AG04449 (cell line): ENCODE results near the gene HSD17B2.

Experiments used
- CTCF ChIA-PET: fragments of 350-600 bp; formaldehyde crosslinking; extraction: SDS; loops from one replicate; lab custom pipeline; 2021; ENCODE audit warnings: antibody characterized with exemption; lab: Yijun Ruan, JAX
- POLR2A ChIA-PET: fragments of 400-600, 350-600 bp; formaldehyde crosslinking; extraction: SDS; loops from one replicate; lab custom pipeline; 2020; ENCODE audit warnings: antibody characterized with exemption, inconsistent platforms; lab: Yijun Ruan, JAX
- DNase-seq: peaks from one replicate; pipeline ENCODE4 v3.0.0-alpha.2; 2010; ENCODE audit warnings: low read depth, low spot score
- H3K4me3 ChIP-seq: 2 replicates; pipeline ENCODE4 v1.5.1; 2011; ENCODE audit warnings: low read depth, mild to moderate bottlenecking, control low read depth, low read length
- TF ChIP-seq, protein P1 (sequence below): IDR thresholded peaks from one replicate; pipeline ENCODE4 v1.5.1; 2011; ENCODE audit warnings: mild to moderate bottlenecking, moderate library complexity, low read length, control low read depth, inconsistent platforms; ENCODE audit not compliant: insufficient read depth; ENCODE audit errors: missing control alignments

HSD17B2 gene

DNA sequence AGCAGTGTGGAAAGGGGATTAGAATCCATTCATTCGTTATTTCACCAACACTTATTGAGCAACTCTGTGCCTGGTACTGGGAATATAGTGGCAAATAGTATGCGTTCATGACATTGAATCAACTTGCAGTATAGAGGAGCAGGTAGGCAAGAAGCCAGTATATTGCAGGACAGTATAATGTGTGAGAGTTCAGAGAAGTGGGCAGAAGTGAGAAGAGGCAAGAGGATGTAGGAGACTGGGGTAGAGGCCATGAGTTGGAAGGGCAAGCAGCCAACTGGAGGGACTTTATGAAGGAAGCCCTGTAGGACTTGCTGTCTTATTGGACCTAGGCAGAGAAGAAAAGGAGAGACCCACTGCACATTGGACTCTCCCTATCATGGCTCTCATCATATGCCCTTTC, 12.3 kb downstream of the HSD17B2 start:
- no peak for DNase-seq
- no peak overlapping the region for H3K4me3 ChIP-seq
- TF ChIP-seq, protein P1, sequence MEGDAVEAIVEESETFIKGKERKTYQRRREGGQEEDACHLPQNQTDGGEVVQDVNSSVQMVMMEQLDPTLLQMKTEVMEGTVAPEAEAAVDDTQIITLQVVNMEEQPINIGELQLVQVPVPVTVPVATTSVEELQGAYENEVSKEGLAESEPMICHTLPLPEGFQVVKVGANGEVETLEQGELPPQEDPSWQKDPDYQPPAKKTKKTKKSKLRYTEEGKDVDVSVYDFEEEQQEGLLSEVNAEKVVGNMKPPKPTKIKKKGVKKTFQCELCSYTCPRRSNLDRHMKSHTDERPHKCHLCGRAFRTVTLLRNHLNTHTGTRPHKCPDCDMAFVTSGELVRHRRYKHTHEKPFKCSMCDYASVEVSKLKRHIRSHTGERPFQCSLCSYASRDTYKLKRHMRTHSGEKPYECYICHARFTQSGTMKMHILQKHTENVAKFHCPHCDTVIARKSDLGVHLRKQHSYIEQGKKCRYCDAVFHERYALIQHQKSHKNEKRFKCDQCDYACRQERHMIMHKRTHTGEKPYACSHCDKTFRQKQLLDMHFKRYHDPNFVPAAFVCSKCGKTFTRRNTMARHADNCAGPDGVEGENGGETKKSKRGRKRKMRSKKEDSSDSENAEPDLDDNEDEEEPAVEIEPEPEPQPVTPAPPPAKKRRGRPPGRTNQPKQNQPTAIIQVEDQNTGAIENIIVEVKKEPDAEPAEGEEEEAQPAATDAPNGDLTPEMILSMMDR, result no peak
- POLR2A ChIA-PET, result no interaction called here
- CTCF ChIA-PET, result interaction anchor here (0.7 to 1.1 kb wide), 2 partner anchors 11 to 14 kb away, joined by 3 read pairs; no protein-coding TSS in a partner anchor

- POLR2A ChIA-PET, result no interaction called here
- no peak for DNase-seq
- CTCF ChIA-PET, result interaction anchor here (0.7 to 1.1 kb wide), 2 partner anchors 11 to 14 kb away, joined by 3 read pairs; no protein-coding TSS in a partner anchor
- TF ChIP-seq, protein P1, result no peak
- no peak overlapping the region for H3K4me3 ChIP-seq
Measured at GRCh38 chr16:82047787-82048186, 12.7 kb downstream of the HSD17B2 start.

DNA sequence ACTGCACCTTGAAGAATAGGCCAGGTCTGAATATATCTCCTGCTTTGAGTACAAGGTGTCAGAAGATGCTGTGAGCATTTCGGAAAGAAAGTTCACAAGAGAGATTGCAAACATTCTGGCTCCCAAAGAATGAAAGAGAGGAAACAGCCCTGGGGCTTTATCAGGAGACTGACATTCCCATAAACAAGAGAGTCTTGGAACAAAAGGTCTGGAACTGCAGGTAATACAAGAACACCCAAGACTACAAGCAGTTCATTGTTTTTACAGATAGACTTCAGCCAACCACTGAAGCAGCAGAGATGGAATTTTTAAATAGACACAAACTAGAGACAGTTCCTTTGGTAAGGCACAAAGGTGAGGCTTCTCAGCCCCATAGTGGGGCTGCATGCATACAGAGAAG, 14.4 kb downstream of the HSD17B2 start:
- TF ChIP-seq, protein P1, result no peak
- ChIA-PET CTCF (interaction anchor here (1.0 to 1.1 kb wide), 2 partner anchors 11 to 13 kb away, joined by 3 read pairs; no protein-coding TSS in a partner anchor), POLR2A (no interaction called here)
- DNase-seq, result no peak
- no peak overlapping the region for H3K4me3 ChIP-seq

- TF ChIP-seq, protein P1, result no peak
- no peak for DNase-seq
- POLR2A ChIA-PET, result no interaction called here
- H3K4me3 ChIP-seq, result no peak overlapping the region
- CTCF ChIA-PET, result interaction anchor here (1.1 kb wide), 1 partner anchor 10 kb away, joined by 3 read pairs; no protein-coding TSS in a partner anchor
Measured at GRCh38 chr16:82050506-82050905, 15.5 kb downstream of the HSD17B2 start.

DNA sequence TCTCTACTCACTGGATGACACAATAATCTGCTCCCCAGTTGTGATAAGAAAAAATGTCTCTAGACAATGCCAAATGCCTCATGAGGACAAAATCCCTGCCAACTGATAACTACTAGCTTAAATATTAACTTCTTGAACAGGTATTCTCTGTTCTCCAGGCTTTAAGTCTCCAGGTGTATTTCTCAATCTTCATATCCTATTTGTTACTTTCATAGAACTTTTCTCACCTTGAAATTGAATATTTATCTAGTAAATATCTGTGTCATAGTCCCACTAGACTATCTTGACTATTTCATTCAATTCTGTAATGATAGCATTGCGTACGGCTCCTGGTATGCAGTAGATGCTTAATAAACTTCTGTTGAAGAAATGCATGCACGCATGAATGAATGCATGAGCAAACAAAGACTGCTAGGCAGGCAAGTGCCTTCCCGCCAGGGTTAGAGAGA, 15.9 kb downstream of the HSD17B2 start:
- H3K4me3 ChIP-seq, result no peak overlapping the region
- ChIA-PET POLR2A (no interaction called here), CTCF (no interaction called here)
- DNase-seq, result no peak
- TF ChIP-seq, protein P1, result no peak

DNA sequence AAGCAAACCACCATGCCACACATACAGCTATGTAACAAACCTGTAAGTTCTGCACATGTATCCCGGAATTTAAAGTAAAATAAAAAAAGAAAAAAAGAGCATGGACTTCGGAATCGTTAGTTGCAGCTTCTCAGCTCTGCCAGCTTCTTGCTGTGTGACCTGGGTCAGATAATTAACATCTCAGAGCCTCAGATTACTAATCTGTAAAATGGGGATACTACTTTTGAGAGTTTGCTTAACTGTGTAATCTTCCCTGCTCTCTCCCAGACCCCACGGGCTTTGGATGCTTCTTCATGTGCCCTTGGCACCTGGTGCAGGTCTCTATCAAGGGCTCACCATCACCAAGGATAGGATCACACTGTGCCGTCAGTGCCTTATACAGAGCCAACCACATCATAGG, 16.6 kb downstream of the HSD17B2 start:
- no peak for DNase-seq
- ChIA-PET CTCF (no interaction called here), POLR2A (no interaction called here)
- TF ChIP-seq, protein P1, result no peak
- H3K4me3 ChIP-seq, result no peak overlapping the region
